ENCODE data around the gene CLHC1. TPM values are rescaled to one million over a fixed set of nuclear protein-coding genes. Genes with fewer than 3 reads are reported as not detected.

CLHC1 gene
- total and polyA plus RNA-seq, 2 donors (not counting 3 experiments of a cell fraction or from before 2014, with no cell fraction given), result 2.4 to 12.3 TPM

DNA sequence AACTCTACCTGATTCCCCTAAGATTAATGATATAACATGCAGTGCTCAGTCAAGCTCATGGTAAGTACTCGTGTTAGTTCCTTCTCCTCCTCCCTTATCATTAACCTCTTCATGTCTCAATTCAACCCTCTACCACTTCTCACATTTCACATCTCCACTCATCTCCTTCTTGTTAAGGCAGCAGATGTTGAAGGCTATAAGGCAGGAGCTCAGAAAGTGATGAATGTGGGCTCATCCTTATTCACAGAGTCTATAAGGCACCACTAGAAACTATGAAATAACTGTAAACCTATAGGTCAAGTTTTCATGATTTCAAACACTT lies 56.0 kb downstream of the CLHC1 start:
- no peak overlapping the region for H3K9ac ChIP-seq (replicated peaks; ENCODE audit: extremely low read depth, insufficient read depth, low read length)
- no peaks in the 10 kb centered on the region for H3K9me1 ChIP-seq (replicated peaks; ENCODE audit: control insufficient read depth, extremely low read depth, insufficient read depth, low read length)
- ChIA-PET CTCF (interaction anchor here (0.7 to 9.6 kb wide), 19 partner anchors 9 to 510 kb away, joined by 3 to 198 read pairs (median 4); partner anchors contain the start of gene RTN4), POLR2A (no interaction called here)
- no peaks in the 10 kb centered on the region for H3K9me3 ChIP-seq (replicated peaks; ENCODE audit: control insufficient read depth, insufficient read depth, low read length)
- no peaks in the 10 kb centered on the region for H4K20me1 ChIP-seq (replicated peaks; ENCODE audit: control insufficient read depth, extremely low read depth, insufficient read depth, low read length)
- no peaks in the 10 kb centered on the region for H3K4me1 ChIP-seq (ENCODE audit: control insufficient read depth, extremely low read depth, insufficient read depth, low read length)
- H3K27ac ChIP-seq (ENCODE audit: insufficient read depth, low read depth, low read length), result no peak overlapping the region
- no peaks in the 10 kb centered on the region for H3K79me2 ChIP-seq (ENCODE audit: control insufficient read depth, insufficient read depth, low read length)
- H2AFZ ChIP-seq (ENCODE audit: low read depth, low read length), result no peak overlapping the region
- no peaks in the 10 kb centered on the region for H3K36me3 ChIP-seq (ENCODE audit: control insufficient read depth in 2 of 2, extremely low read depth in 1 of 2, insufficient read depth in 2 of 2, low read length in 2 of 2)
- intact Hi-C loops (cut with micrococcal nuclease), result loop anchor here (5.0 to 10.0 kb wide), 2 partner anchors 411 to 454 kb away; partner anchors contain the start of gene EML6
- H3K27me3 ChIP-seq (ENCODE audit: control insufficient read depth in 2 of 2, insufficient read depth in 2 of 2, low read length in 2 of 2), result no peaks in the 10 kb centered on the region
- H3K4me2 ChIP-seq (ENCODE audit: insufficient read depth, low read length), result no peak overlapping the region
- DNase-seq (ENCODE audit: low read depth, low spot score) (no peak), FAIRE-seq (no peak)
- TF ChIP-seq POLR2A (IDR thresholded peaks at IDR 0.05; ENCODE audit: low read depth, low read length) (no peak), EZH2 (IDR thresholded peaks at IDR 0.05; ENCODE audit: borderline replicate concordance, low read depth, low read length, severe bottlenecking) (no peak), FOS (IDR thresholded peaks at IDR 0.05; ENCODE audit: borderline replicate concordance, insufficient read depth, low read length) (no peak), MYC (IDR thresholded peaks at IDR 0.05; ENCODE audit: low read depth, low read length) (no peak), POLR2AphosphoS5 (IDR thresholded peaks at IDR 0.05; ENCODE audit: insufficient read depth, low read depth, low read length) (no peak), JUN (IDR thresholded peaks at IDR 0.05; ENCODE audit: borderline replicate concordance, insufficient read depth, insufficient read length, low read depth) (no peak), GATA2 (IDR thresholded peaks at IDR 0.05; ENCODE audit: insufficient read depth, insufficient read length, low read depth, low read length) (no peak)
- TF ChIP-seq, protein P1, sequence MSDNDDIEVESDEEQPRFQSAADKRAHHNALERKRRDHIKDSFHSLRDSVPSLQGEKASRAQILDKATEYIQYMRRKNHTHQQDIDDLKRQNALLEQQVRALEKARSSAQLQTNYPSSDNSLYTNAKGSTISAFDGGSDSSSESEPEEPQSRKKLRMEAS (IDR thresholded peaks at IDR 0.05; ENCODE audit: insufficient read depth, insufficient read length), result no peak
- TF ChIP-seq, protein P2, sequence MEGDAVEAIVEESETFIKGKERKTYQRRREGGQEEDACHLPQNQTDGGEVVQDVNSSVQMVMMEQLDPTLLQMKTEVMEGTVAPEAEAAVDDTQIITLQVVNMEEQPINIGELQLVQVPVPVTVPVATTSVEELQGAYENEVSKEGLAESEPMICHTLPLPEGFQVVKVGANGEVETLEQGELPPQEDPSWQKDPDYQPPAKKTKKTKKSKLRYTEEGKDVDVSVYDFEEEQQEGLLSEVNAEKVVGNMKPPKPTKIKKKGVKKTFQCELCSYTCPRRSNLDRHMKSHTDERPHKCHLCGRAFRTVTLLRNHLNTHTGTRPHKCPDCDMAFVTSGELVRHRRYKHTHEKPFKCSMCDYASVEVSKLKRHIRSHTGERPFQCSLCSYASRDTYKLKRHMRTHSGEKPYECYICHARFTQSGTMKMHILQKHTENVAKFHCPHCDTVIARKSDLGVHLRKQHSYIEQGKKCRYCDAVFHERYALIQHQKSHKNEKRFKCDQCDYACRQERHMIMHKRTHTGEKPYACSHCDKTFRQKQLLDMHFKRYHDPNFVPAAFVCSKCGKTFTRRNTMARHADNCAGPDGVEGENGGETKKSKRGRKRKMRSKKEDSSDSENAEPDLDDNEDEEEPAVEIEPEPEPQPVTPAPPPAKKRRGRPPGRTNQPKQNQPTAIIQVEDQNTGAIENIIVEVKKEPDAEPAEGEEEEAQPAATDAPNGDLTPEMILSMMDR (IDR thresholded peaks at IDR 0.05; ENCODE audit: extremely low read depth in 1 of 2, insufficient read depth in 1 of 2, low read depth in 1 of 2, low read length in 2 of 2), result no peak
- BruUV-seq (replicated peaks), result no TSS peak
- no peak overlapping the region for H3K4me3 ChIP-seq (replicated peaks in 1 of 3; ENCODE audit: insufficient read depth in 1 of 3, low read depth in 1 of 3, low read length in 3 of 3)
- dilution Hi-C loops (cut with MboI; ENCODE audit: extremely low pct_ligation_motif_present, low sequenced_read_pairs), result no loop called here

Measured in endothelial cell of umbilical vein (primary cell).